GM12878 (cell line): ENCODE results near the gene CAPN1. TPM values are rescaled to one million over a fixed set of nuclear protein-coding genes. Genes with fewer than 3 reads are reported as not detected.

Experiments used
- ATAC-seq: fragments of 200-7000 bp; cut with Tn5 transposase; 3 replicates; pipeline ENCODE4 v1.9.1; 2020; ENCODE audit warnings: mild to moderate bottlenecking, moderate library complexity
- BruUV-seq: library from RNA; stranded (reverse); fragments of 400-500 nt; replicated peaks from 2 replicates; lab custom pipeline; 2021; lab: Mats Ljungman, UMichigan
- CTCF ChIA-PET: fragments of 300-600 bp; sonication (Branson Sonifier 250); formaldehyde crosslinking; extraction: SDS; loops from one replicate; lab custom pipeline; 2021; ENCODE audit warnings: inconsistent platforms; lab: Yijun Ruan, JAX
- POLR2A ChIA-PET: fragments of 350-600 bp; formaldehyde crosslinking; extraction: SDS; loops from one replicate; lab custom pipeline; 2021; ENCODE audit warnings: inconsistent platforms; lab: Charles Lee
- RAD21 ChIA-PET: fragments of 300-600 bp; sonication (Branson Sonifier 250); formaldehyde crosslinking; loops from one replicate; lab custom pipeline; 2023; ENCODE audit warnings: antibody characterized with exemption; ENCODE audit not compliant: unreplicated experiment; lab: Charles Lee
- SMC1A ChIA-PET: fragments of 300-600 bp; sonication (Branson Sonifier 250); formaldehyde crosslinking; loops from one replicate; lab custom pipeline; 2023; ENCODE audit not compliant: unreplicated experiment, uncharacterized antibody; lab: Charles Lee
- DNase-seq: peaks from one replicate; pipeline ENCODE4 v3.0.0-alpha.2; 2011; ENCODE audit warnings: low read depth, low spot score
- FAIRE-seq: peaks from 3 replicates; lab custom pipeline; 2011; peaks lifted over from hg19 to GRCh38; lab: Jason Lieb, UNC
- H2AFZ ChIP-seq: 2 replicates; pipeline ENCODE4 v1.6.0; 2011; ENCODE audit warnings: low read depth, low read length, control low read depth; ENCODE audit not compliant: control insufficient read depth
- H3K27ac ChIP-seq: 2 replicates; pipeline ENCODE4 v1.5.1; 2011; ENCODE audit warnings: control low read depth; ENCODE audit not compliant: control insufficient read depth, insufficient read depth
- H3K27me3 ChIP-seq, 2 experiments: replicated peaks in 1 of 2; 2 replicates each; pipeline versions ENCODE4 v1.6.0 to v1.6.1; 2011; ENCODE audit warnings: low read length in 1 of 2; ENCODE audit not compliant: control insufficient read depth in 2 of 2, insufficient read depth in 2 of 2
- H3K36me3 ChIP-seq, 2 experiments: 2 replicates each; pipeline ENCODE4 v1.5.1; 2011; ENCODE audit warnings: low read length in 1 of 2; ENCODE audit not compliant: control insufficient read depth in 2 of 2, insufficient read depth in 2 of 2
- H3K4me1 ChIP-seq: 2 replicates; pipeline ENCODE4 v1.6.1; 2011; ENCODE audit warnings: mild to moderate bottlenecking, low read length, moderate library complexity, mixed read lengths; ENCODE audit not compliant: control insufficient read depth, insufficient read depth
- H3K4me2 ChIP-seq: 2 replicates; pipeline ENCODE4 v1.6.0; 2011; ENCODE audit warnings: control low read depth; ENCODE audit not compliant: control insufficient read depth, insufficient read depth
- H3K4me3 ChIP-seq: fragments of 200-600 bp; sonication (generic); 2 replicates; pipeline ENCODE4 v1.5.1; 2016
- H3K79me2 ChIP-seq: 2 replicates; pipeline ENCODE4 v1.6.0; 2011; ENCODE audit warnings: low read length; ENCODE audit not compliant: control insufficient read depth, insufficient read depth
- H3K9ac ChIP-seq: 2 replicates; pipeline ENCODE4 v1.8.0; 2011; ENCODE audit warnings: low read length, control low read depth, mixed read lengths; ENCODE audit not compliant: control insufficient read depth, insufficient read depth
- H3K9me3 ChIP-seq: replicated peaks from 3 replicates; pipeline ENCODE4 v1.5.1; 2011; ENCODE audit warnings: mild to moderate bottlenecking, low read length; ENCODE audit not compliant: control insufficient read depth, insufficient read depth
- H4K20me1 ChIP-seq: 2 replicates; pipeline ENCODE4 v1.6.0; 2011; ENCODE audit not compliant: control insufficient read depth, insufficient read depth
- BCL3 ChIP-seq: IDR thresholded peaks from 2 replicates; pipeline ENCODE4 v1.6.1; 2011; ENCODE audit warnings: borderline replicate concordance, low read depth, mild to moderate bottlenecking, moderate library complexity, low read length; ENCODE audit not compliant: insufficient read depth, poor library complexity, severe bottlenecking
- BCLAF1 ChIP-seq: fragments of 450-650 bp; IDR thresholded peaks from 2 replicates; pipeline ENCODE4 v1.6.1; 2017; ENCODE audit warnings: antibody characterized with exemption, mild to moderate bottlenecking, moderate library complexity
- CHD2 ChIP-seq: IDR thresholded peaks from 2 replicates; pipeline ENCODE4 v1.6.1; 2011; ENCODE audit warnings: low read depth, low read length, improper control_type of control experiment, borderline replicate concordance
- NFXL1 ChIP-seq: fragments of 450-650 bp; IDR thresholded peaks from 2 replicates; pipeline ENCODE4 v1.6.1; 2017; ENCODE audit warnings: antibody characterized with exemption, mild to moderate bottlenecking, borderline replicate concordance
- RELA ChIP-seq: fragments of 450-650 bp; IDR thresholded peaks from 2 replicates; pipeline ENCODE4 v1.8.0; 2014; ENCODE audit warnings: borderline replicate concordance; ENCODE audit not compliant: partially characterized antibody
- SMAD5 ChIP-seq: IDR thresholded peaks from 2 replicates; pipeline ENCODE4 v1.6.1; 2016; ENCODE audit warnings: antibody characterized with exemption, low read depth
- SPI1 ChIP-seq: IDR thresholded peaks from 2 replicates; pipeline ENCODE4 v1.6.1; 2011; ENCODE audit warnings: low read depth, mild to moderate bottlenecking, low read length, moderate library complexity, borderline replicate concordance; ENCODE audit not compliant: insufficient read depth
- ZNF207 ChIP-seq: fragments of 450-650 bp; IDR thresholded peaks from 2 replicates; pipeline ENCODE4 v1.6.1; 2014; ENCODE audit warnings: antibody characterized with exemption, mild to moderate bottlenecking, borderline replicate concordance
- WGBS: methylation state at CpG from one replicate; pipeline ENCODE4 v1.1.6; 2016; ENCODE audit warnings: low lambda C conversion rate; ENCODE audit not compliant: insufficient replicate concordance, insufficient coverage; ENCODE audit errors: missing lambda C conversion rate; 5-methylcytosine and 5-hydroxymethylcytosine counted together
- in situ Hi-C: fragments of 300-500 bp; cut with MboI; formaldehyde crosslinking; loops from 9 replicates; pipeline ENCODE4 v1.14.3; 2018; ENCODE audit warnings: mixed read lengths
- intact Hi-C: fragments of 100-400 bp; cut with micrococcal nuclease; formaldehyde crosslinking; loops from one replicate; pipeline ENCODE4 v1.14.2; 2022; ENCODE audit not compliant: unreplicated experiment
- polyA plus RNA-seq, 11 experiments: library from polyadenylated mRNA; depleted of rRNA in 4 of 11; unstranded in 6 of 11; stranded (reverse) in 5 of 11; fragments of >200 nt; fragmentation: Nextera tagmentation in 4 of 11; fragmentation: Illumina TruSeq in 1 of 11; extraction: Ambion mirVana in 4 of 11; extraction: Trizol in 1 of 11; gene quantifications; 1 replicate in 1 of 11; 2 replicates in 10 of 11; pipeline versions ENCODE4 v1.2.1 to v1.2.3, GENCODE V29; 2011 to 2016; ENCODE audit warnings: inconsistent platforms in 2 of 11, missing spikeins in 2 of 11, low read depth in 1 of 11
- total RNA-seq, 4 experiments: library from RNA; depleted of rRNA in 3 of 4; stranded (reverse); fragments of >200 nt in 3 of 4; fragmentation: Illumina TruSeq in 1 of 4; extraction: Trizol in 1 of 4; gene quantifications; 2 replicates each; pipeline versions ENCODE4 v1.2.1 to v1.2.3, GENCODE V29; 2013 to 2021
- TF ChIP-seq, protein P1 (sequence below): fragments of 150-350 bp; IDR thresholded peaks from 2 replicates; pipeline ENCODE4 v1.6.1; 2016; ENCODE audit warnings: low read depth, low read length
- TF ChIP-seq, protein P2 (sequence below): fragments of 450-650 bp; IDR thresholded peaks from 2 replicates; pipeline ENCODE4 v1.6.1; 2018; ENCODE audit warnings: mild to moderate bottlenecking, low read depth, moderate library complexity; ENCODE audit not compliant: partially characterized antibody

CAPN1 gene
- total and polyA plus RNA-seq, 10 of the 15 experiments (the other 5 are each of a cell fraction or from before 2014, with no cell fraction given), result 2.2 to 167 (median 77.3) TPM

DNA sequence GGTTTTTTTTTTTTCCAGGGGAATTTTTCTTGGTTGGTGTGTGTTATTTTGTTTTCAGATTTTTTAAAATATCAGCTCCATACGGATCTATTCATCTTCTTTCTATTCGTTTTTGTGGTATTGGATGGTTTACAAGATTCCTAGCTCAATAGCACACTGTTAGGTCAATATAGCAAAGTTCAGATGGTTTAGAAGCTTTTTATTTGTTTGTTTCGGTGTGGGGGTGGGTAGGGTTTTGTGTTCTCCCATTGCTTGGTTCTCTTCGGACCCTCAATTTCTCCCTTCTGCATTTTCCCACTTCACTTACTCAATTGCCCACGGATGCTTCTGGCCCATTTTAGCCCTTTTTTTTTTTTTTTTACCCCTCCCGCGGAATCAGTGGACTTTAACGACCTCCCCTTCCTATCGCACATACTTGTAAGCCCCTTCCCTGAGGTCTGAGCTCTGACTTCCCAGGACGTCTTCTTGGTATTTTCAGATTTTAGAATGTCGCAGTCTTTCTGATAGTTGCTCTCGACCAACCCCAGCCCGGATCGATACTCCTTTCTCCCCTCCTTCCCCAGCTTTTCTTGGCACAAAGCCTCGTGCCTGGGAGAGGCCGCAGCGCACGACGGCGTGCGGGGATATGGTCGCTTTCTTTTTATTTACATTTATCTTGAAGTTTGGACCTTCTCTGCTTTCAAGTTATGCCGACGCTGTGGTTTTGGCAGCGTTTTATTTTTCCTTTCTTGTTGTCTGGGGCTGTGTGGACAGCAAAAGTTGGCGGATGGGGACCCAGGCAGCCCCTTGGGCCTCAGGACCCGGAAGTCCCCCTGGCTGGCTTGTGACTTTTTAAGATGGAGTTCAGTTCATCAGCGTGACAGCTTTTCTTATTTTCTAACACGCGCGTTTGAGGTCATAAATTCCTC is 16.1 kb upstream of the CAPN1 start:
- WGBS, result 87% methylated on average over 29 of the region's 31 CpGs
- Histone ChIP-seq H3K36me3 (no peaks in the 10 kb centered on the region), H2AFZ (no peak overlapping the region), H3K27me3 (no peaks in the 10 kb centered on the region), H3K4me1 (peaks cover 6% of the 10 kb centered on the region), H3K9ac (no peak overlapping the region), H3K27ac (no peak overlapping the region), H3K4me3 (no peak overlapping the region), H3K79me2 (no peaks in the 10 kb centered on the region), H3K4me2 (no peak overlapping the region), H4K20me1 (no peaks in the 10 kb centered on the region), H3K9me3 (no peaks in the 10 kb centered on the region)
- ATAC-seq, result no peak
- in situ Hi-C loops (no loop called here), intact Hi-C loops (no loop called here)
- no TSS peak for BruUV-seq
- CTCF ChIA-PET, result interaction anchor here (0.6 to 1.0 kb wide), 2 partner anchors 53 to 274 kb away, joined by 3 read pairs; no protein-coding TSS in a partner anchor
- RAD21 ChIA-PET, result no interaction called here
- POLR2A ChIA-PET, result interaction anchor here (0.8 kb wide), 1 partner anchor 30 kb away, joined by 4 read pairs; no protein-coding TSS in a partner anchor
- SMC1A ChIA-PET, result interaction anchor here (0.6 kb wide), 1 partner anchor 428 kb away, joined by 4 read pairs; no protein-coding TSS in a partner anchor
- no peak for DNase-seq
- no peak for FAIRE-seq
- TF ChIP-seq SMAD5, result no peak
- TF ChIP-seq ZNF207, result no peak
- TF ChIP-seq BCL3, result no peak
- TF ChIP-seq, protein P1, sequence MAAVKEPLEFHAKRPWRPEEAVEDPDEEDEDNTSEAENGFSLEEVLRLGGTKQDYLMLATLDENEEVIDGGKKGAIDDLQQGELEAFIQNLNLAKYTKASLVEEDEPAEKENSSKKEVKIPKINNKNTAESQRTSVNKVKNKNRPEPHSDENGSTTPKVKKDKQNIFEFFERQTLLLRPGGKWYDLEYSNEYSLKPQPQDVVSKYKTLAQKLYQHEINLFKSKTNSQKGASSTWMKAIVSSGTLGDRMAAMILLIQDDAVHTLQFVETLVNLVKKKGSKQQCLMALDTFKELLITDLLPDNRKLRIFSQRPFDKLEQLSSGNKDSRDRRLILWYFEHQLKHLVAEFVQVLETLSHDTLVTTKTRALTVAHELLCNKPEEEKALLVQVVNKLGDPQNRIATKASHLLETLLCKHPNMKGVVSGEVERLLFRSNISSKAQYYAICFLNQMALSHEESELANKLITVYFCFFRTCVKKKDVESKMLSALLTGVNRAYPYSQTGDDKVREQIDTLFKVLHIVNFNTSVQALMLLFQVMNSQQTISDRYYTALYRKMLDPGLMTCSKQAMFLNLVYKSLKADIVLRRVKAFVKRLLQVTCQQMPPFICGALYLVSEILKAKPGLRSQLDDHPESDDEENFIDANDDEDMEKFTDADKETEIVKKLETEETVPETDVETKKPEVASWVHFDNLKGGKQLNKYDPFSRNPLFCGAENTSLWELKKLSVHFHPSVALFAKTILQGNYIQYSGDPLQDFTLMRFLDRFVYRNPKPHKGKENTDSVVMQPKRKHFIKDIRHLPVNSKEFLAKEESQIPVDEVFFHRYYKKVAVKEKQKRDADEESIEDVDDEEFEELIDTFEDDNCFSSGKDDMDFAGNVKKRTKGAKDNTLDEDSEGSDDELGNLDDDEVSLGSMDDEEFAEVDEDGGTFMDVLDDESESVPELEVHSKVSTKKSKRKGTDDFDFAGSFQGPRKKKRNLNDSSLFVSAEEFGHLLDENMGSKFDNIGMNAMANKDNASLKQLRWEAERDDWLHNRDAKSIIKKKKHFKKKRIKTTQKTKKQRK, result no peak
- TF ChIP-seq SPI1, result no peak
- TF ChIP-seq NFXL1, result no peak
- no peak for TF ChIP-seq RELA
- TF ChIP-seq CHD2, result no peak
- TF ChIP-seq, protein P2, sequence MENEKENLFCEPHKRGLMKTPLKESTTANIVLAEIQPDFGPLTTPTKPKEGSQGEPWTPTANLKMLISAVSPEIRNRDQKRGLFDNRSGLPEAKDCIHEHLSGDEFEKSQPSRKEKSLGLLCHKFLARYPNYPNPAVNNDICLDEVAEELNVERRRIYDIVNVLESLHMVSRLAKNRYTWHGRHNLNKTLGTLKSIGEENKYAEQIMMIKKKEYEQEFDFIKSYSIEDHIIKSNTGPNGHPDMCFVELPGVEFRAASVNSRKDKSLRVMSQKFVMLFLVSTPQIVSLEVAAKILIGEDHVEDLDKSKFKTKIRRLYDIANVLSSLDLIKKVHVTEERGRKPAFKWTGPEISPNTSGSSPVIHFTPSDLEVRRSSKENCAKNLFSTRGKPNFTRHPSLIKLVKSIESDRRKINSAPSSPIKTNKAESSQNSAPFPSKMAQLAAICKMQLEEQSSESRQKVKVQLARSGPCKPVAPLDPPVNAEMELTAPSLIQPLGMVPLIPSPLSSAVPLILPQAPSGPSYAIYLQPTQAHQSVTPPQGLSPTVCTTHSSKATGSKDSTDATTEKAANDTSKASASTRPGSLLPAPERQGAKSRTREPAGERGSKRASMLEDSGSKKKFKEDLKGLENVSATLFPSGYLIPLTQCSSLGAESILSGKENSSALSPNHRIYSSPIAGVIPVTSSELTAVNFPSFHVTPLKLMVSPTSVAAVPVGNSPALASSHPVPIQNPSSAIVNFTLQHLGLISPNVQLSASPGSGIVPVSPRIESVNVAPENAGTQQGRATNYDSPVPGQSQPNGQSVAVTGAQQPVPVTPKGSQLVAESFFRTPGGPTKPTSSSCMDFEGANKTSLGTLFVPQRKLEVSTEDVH, result no peak
- no peak for TF ChIP-seq BCLAF1
